NCI-H128 (cell line): Measurements from ENCODE around the gene XYLT1.

ENCODE experiments used
- DNase-seq: peaks from one replicate; lab custom pipeline; 2025; ENCODE audit not compliant: unreplicated experiment; lab: John Stamatoyannopoulos, UW

XYLT1 gene

DNA sequence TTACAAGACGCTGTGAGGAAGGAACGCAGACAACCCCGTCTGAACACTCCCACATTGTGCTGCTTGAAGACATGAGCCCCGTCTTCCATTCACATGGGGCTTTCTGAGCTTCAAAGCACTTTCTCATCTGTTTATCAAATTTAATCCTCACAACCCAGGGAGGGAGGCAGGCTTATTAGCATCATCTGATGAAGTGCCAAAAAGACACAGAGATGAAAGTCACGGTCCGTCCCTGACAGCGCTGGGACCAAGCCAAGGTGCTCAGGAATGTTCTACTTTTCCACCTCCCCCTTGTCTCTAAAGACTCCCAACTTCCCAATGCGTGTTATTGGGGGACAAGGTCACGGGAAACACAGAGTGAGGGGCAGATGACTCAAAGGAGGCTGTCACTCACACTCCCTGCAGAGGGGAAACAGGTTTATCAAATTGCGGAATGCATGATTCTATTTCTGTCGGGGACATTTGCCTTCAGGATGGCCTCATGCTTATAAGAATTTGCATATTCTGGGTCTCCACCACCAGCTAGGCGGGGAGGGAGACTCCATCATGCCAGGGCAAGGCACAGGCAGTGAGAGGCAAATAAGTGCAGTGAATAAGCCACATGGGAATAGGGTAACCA lies 10.7 kb downstream of the XYLT1 start:
- DNase-seq, result no peak

GRCh38 chr16:17457997-17458396 lies 12.8 kb downstream of the XYLT1 start:
- no peak for DNase-seq

DNA sequence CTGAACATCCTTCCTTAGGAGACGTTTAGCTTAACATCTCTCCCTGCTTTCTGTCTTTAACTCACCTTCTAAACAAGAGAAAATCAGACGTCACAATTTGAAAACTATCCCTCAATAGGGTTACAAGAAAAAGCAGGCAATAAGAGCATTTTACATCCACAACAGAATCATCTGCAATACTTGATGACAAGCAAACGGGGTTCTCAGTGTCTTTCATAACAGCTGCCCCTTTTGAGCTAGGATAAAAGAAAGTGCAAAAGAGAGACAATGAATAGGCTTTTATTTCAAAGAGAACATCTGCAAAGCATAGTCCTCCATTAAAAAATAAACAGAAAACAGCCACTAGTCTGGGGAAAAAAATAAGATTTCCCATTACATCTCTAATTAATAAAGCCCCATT lies 13.2 kb downstream of the XYLT1 start:
- DNase-seq, result no peak

DNA sequence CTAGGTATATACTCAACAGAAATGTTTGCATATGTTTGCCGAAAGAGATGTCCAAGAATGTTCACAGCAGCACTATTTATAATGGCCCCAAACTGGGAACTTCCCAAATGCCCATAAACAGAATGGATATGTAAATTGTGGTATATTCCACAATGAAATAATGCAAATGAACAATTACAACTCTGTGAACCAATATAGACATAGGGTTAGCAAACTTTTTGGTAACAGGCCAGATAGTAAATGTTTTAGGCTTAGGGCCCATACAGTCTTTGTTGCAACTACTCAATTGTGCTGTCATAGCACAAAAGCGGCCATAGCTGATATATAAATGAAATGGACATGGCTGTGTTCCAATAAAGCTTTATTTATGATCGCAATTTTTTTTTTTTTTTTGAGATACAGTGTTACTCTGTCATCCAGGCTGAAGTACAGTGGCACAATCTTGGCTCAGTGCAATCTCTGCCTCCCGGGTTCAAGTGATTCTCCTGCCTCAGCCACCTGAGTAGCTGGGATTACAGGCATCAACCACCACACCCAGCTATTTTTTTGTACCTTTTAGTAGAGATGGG lies 16.5 kb downstream of the XYLT1 start:
- no peak for DNase-seq

DNA sequence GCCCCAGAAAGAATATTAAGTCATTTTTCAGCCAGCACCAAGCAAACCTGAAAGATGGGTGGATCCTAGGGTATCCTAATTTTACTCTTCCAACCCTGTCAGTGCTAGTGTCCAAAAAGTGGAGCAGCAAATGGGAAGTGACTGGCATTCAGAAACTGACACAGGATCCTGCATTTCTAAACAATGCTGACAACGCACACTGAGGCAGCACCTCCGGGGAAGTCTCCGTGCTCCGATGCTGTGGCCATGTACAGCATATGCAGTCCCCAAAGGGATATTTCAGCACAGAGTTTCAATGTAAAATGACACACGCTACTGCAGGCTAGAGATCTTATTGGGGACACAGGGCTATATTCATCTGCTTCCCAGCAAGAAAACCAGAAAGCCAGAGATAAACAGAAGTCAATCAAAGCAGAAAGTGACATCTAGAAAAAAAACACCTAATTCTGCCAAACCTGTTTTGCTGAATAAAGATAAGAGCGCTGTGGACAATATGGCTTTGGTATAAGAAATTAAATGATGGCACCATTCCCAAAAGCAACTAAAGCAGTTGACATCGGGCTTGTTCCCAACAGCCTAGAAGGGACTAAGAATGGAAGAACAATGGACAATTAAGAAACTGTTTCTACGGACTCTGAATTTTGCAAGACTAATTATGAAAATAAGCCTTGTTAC lies 17.3 kb downstream of the XYLT1 start:
- DNase-seq, result no peak

- no peak for DNase-seq
Measured at GRCh38 chr16:17452922-17453321, 17.8 kb downstream of the XYLT1 start.

DNA sequence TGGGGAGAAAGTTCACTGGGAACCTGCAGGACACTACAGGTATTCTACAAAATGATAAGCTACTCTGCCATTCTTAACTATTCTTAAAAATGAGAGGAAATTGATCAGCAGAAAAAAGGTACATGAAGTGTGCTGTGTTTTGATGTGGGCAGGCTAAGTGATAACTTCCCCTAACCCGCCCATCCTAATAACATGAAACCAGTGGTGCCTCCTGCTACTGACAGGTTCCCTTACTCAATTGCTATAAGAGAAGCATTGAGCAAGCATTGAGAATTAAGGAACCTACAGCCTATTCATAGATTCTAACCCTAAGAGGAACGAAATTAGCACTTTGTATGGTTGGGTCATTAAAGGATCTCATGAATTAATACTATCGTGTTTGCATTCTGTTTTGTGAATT lies 18.9 kb downstream of the XYLT1 start:
- no peak for DNase-seq

DNA sequence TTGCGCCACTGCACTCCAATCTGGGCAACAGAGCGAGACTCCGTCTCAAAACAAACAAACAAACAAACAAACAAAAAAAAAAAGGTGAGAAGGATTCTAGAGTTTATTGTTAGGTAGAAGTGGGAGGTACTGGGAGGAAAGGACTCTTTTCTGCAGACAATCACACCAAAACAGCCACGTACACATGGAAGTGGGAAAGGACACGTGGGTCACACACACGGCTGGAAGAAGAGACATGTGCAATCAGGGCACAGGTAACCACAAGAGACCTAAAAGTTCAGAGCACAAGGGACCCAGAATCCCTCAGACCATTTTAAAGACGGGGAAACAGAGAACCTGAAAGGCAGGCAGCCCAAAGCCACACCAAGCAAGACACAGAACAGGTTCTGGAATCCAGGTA lies 20.5 kb downstream of the XYLT1 start:
- DNase-seq, result no peak

- no peak for DNase-seq
Measured at GRCh38 chr16:17448640-17449638, 21.8 kb downstream of the XYLT1 start.

GRCh38 chr16:17447101-17447569 lies 23.6 kb downstream of the XYLT1 start:
- no peak for DNase-seq

DNA sequence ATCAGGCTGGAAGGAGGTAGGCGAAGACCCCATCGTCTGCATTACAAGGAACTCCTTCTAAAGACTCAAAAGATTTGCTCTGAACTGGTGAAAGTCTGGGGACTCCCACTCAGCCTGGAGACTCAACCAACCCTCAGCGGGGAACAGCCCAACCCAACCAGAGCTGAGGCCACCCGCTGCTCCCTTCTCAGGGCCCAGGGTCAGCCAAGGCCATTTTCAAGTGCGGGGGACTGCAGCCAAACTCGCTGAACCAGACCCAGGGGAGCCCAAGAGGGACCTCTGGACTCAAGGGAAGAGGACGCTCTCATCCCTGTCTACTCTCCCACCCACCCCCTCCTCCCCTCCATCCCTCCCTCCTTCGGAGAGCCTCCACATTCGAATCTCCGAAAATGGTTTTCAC lies 24.1 kb downstream of the XYLT1 start:
- DNase-seq, result no peak

DNA sequence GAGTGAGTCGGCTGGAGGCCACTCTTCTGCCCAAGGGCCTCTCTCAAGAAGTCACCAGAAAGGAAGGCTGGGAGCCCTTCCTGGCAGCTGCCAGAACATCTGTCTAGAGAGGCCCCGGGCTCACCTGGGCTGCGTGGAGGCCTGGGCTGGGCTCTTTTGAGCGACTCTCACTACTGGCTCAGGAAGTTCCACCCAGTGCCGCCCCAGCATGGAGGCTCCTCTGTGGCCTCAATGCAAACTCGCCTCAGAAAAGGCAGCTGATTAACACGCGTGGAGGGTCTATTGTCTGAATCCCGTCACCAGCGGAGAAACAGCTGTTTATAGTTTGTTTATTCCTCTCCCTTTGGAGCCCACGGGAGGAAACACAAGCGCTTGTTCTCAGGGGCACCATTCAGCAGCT lies 25.3 kb downstream of the XYLT1 start:
- DNase-seq, result no peak

DNA sequence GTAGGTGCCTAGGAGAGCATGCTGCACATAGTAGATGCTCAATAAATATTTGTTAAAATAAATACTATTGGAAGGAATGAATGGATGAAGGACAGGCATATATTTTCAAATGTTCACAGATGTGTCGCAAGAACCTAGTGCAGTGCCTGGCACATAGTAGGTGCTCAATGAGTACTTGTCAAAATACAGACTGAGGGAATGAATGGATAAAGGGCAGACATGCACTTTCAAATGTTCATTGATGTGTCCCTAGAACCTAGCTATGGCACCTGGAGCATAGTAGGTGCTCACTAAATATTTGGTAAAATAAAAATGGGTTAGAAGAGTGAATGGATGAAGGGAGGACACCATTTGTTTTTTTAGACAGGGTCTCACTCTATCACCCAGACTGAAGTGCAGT lies 26.1 kb downstream of the XYLT1 start:
- no peak for DNase-seq

GRCh38 chr16:17440131-17440530 lies 30.6 kb downstream of the XYLT1 start:
- no peak for DNase-seq

DNA sequence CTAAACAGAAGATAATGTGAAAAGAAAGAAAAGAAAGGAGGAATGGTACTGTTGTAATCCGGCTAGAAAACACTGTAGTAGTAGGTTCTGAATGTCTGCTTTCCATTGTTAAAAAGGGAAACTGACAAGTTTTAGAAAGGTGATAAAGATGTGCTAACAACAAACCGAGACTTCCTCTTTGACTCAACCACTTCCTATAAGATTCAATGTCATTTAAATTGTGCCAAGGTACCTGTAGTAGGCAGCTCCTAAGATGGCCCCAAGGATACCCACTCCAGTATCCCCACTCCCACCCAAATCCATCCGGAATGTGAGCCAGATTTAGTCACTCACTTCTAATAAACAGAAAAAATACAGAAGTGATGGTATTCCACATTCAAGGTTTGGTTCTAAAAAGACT lies 31.2 kb downstream of the XYLT1 start:
- DNase-seq, result no peak

DNA sequence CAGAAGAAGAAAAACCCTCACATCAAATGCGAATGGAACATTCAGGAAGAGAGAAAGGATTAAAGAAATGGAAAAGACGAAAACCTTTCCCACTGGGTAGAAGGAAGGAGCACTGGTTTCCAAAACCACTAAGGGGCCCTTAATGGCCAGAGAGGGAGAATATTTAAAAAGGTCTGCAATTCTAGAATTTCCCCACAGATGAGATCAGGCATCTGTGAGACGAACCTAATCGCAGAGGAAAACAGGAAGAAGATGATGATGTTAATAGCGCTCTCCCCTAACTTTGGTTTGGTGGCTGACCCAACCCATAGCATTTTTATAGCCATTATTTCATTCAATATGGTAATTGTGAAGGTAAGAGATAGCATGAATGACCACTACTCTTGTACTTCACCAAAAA lies 32.8 kb downstream of the XYLT1 start:
- DNase-seq, result no peak

GRCh38 chr16:17437127-17437720 lies 33.5 kb downstream of the XYLT1 start:
- DNase-seq, result no peak

GRCh38 chr16:17435318-17435717 lies 35.4 kb downstream of the XYLT1 start:
- no peak for DNase-seq

GRCh38 chr16:17433577-17434451 lies 36.9 kb downstream of the XYLT1 start:
- no peak for DNase-seq
